Measurements from ENCODE around the gene NEK2. TPM values are rescaled to one million over a fixed set of nuclear protein-coding genes. Genes with fewer than 3 reads are reported as not detected.
A peak's percentile ranks its signal among the peaks of the same experiment; 100 is the strongest.

NEK2 gene
- total RNA-seq, 1 donor from 2014 or later: 0.77 TPM

- Histone ChIP-seq H3K27ac (no peak overlapping the region), H3K4me1 (no peaks in the 10 kb centered on the region), H3K36me3 (no peaks in the 10 kb centered on the region), H3K27me3 (ENCODE audit: low read depth) (no peaks in the 10 kb centered on the region), H3K9me3 (no peaks in the 10 kb centered on the region), H3K4me3 (no peak overlapping the region)
- ATAC-seq: no peak
- TF ChIP-seq CTCF (IDR thresholded peaks at IDR 0.05): no peak
- intact Hi-C loops (cut with DNase I): no loop called here
- DNase-seq: no peak
Observed at GRCh38 chr1:211667065-211667617, 8.3 kb downstream of the NEK2 start.

GRCh38 chr1:211660718-211661222 is 14.7 kb downstream of the NEK2 start:
- H3K36me3 ChIP-seq: no peaks in the 10 kb centered on the region
- ATAC-seq: no peak
- intact Hi-C loops (cut with DNase I): no loop called here

GRCh38 chr1:211656728-211657127 is 18.7 kb downstream of the NEK2 start:
- no peak for TF ChIP-seq CTCF (IDR thresholded peaks at IDR 0.05)
- DNase-seq (no peak), ATAC-seq (no peak)
- intact Hi-C loops (cut with DNase I): no loop called here
- H3K4me1 ChIP-seq: no peaks in the 10 kb centered on the region
- no peaks in the 10 kb centered on the region for H3K9me3 ChIP-seq
- no peaks in the 10 kb centered on the region for H3K27me3 ChIP-seq (ENCODE audit: low read depth)
- H3K36me3 ChIP-seq: no peaks in the 10 kb centered on the region
- H3K27ac ChIP-seq: no peak overlapping the region
- H3K4me3 ChIP-seq: no peak overlapping the region

More at GRCh38 chr1:211660718-211661222, 14.7 kb downstream of the NEK2 start:
- H3K9me3 ChIP-seq: no peaks in the 10 kb centered on the region
- H3K27ac ChIP-seq: no peak overlapping the region
- DNase-seq: no peak
- no peak for TF ChIP-seq CTCF (IDR thresholded peaks at IDR 0.05)
- no peak overlapping the region for H3K4me3 ChIP-seq
- no peaks in the 10 kb centered on the region for H3K27me3 ChIP-seq (ENCODE audit: low read depth)
- H3K4me1 ChIP-seq: no peaks in the 10 kb centered on the region

GRCh38 chr1:211654838-211655787 is 20.3 kb downstream of the NEK2 start:
- peak; percentile 95 for TF ChIP-seq CTCF (IDR thresholded peaks at IDR 0.05)
- peak; percentile 90 for DNase-seq
- ATAC-seq: peak; percentile 92 to 94

GRCh38 chr1:211653959-211654496 is 21.4 kb downstream of the NEK2 start:
- ATAC-seq (no peak), DNase-seq (no peak)
- no peak overlapping the region for H3K27ac ChIP-seq
- H3K27me3 ChIP-seq (ENCODE audit: low read depth): no peaks in the 10 kb centered on the region
- no peaks in the 10 kb centered on the region for H3K9me3 ChIP-seq
- TF ChIP-seq CTCF (IDR thresholded peaks at IDR 0.05): no peak
- intact Hi-C loops (cut with DNase I): no loop called here
- H3K4me3 ChIP-seq: no peak overlapping the region
- H3K4me1 ChIP-seq: no peaks in the 10 kb centered on the region
- no peaks in the 10 kb centered on the region for H3K36me3 ChIP-seq

More at GRCh38 chr1:211654838-211655787, 20.3 kb downstream of the NEK2 start:
- no peak overlapping the region for H3K27ac ChIP-seq
- H3K4me3 ChIP-seq: no peak overlapping the region
- no peaks in the 10 kb centered on the region for H3K27me3 ChIP-seq (ENCODE audit: low read depth)
- H3K4me1 ChIP-seq: no peaks in the 10 kb centered on the region
- no peaks in the 10 kb centered on the region for H3K36me3 ChIP-seq
- no peaks in the 10 kb centered on the region for H3K9me3 ChIP-seq
- intact Hi-C loops (cut with DNase I): no loop called here
